ENCODE data around the gene NCBP1.
A peak's percentile ranks its signal among the peaks of the same experiment; 100 is the strongest.

The NCBP1 gene

DNA sequence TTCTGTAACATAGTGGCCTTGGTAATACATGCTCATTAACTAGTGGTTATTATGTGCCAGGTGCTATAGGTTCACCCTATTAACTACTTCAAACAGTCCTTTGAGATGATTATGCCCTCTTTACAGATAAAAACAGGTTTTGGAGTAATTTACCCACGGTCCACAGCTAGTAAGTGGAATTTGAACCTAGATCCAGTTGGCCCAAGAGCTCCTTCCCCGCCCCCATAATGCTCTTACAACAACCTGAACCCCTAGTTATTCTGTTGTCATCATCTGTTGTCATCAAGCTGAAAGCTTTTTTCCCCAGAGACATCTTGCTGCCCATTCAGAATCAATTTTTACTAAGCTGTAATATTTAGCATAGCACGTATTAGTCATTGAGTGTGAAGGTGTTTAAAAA is 40.3 kb downstream of the NCBP1 start:
- Histone ChIP-seq H3K4me1 (ENCODE audit: control insufficient read depth, insufficient read depth, low read length) (no peaks in the 10 kb centered on the region), H3K36me3 (ENCODE audit: control insufficient read depth, insufficient read depth, low read length) (peaks cover 80% of the 10 kb centered on the region), H3K27me3 (ENCODE audit: control insufficient read depth, insufficient read depth, low read length) (no peaks in the 10 kb centered on the region), H3K9ac (ENCODE audit: low read depth, low read length) (no peak overlapping the region), H3K9me3 (ENCODE audit: control insufficient read depth, insufficient read depth, low read length) (no peaks in the 10 kb centered on the region), H3K4me3 (ENCODE audit: low read depth, low read length) (no peak overlapping the region), H3K27ac (ENCODE audit: low read depth, low read length) (no peak overlapping the region)

DNA sequence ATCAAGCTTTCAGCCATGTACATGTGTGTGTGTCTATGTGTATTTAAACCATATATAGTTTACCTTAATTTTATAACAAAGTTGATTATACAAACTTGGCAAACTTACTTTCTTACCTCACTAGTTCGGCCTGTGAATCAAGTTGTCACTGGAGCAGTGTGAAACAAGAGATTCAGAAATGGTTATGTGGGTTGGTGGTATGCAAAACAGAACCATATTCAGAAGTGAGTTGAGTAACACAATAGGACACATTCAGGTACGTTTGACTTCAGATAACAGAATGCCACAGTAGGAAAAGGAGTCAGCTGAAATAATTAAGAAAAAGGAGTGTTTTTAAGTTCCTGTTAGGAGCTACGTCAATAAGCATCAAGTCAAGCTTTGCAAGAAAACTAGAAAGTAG is 42.0 kb downstream of the NCBP1 start:
- H3K9me3 ChIP-seq (ENCODE audit: control insufficient read depth, insufficient read depth, low read length): no peaks in the 10 kb centered on the region
- H3K4me3 ChIP-seq (ENCODE audit: low read depth, low read length): no peak overlapping the region
- peaks cover 63% of the 10 kb centered on the region for H3K36me3 ChIP-seq (ENCODE audit: control insufficient read depth, insufficient read depth, low read length)
- no peaks in the 10 kb centered on the region for H3K4me1 ChIP-seq (ENCODE audit: control insufficient read depth, insufficient read depth, low read length)
- H3K27me3 ChIP-seq (ENCODE audit: control insufficient read depth, insufficient read depth, low read length): no peaks in the 10 kb centered on the region
- no peak overlapping the region for H3K9ac ChIP-seq (ENCODE audit: low read depth, low read length)
- H3K27ac ChIP-seq (ENCODE audit: low read depth, low read length): no peak overlapping the region

DNA sequence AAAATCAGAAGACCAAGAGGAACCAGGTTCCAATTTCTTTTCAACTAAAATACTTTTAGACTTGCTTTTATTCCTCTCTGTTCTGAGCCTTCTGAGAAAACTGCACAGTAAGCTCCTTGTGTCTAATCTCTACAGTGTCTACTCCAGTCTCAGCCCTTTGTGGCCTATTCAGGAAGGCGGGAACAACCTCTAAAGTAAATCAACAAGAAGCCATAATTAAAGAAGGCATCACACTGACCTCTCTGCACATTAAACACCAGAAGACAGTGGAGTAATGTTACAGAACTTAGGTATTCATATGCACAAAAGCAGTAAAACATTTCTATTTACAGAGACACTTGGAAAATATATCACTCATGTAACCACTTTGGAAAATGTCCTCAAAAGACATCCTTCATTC is 48.6 kb downstream of the NCBP1 start:
- Histone ChIP-seq H3K36me3 (ENCODE audit: control insufficient read depth, insufficient read depth, low read length) (peaks cover 17% of the 10 kb centered on the region), H3K27ac (ENCODE audit: low read depth, low read length) (no peak overlapping the region), H3K27me3 (ENCODE audit: control insufficient read depth, insufficient read depth, low read length) (no peaks in the 10 kb centered on the region), H3K9ac (ENCODE audit: low read depth, low read length) (no peak overlapping the region), H3K9me3 (ENCODE audit: control insufficient read depth, insufficient read depth, low read length) (no peaks in the 10 kb centered on the region), H3K4me3 (ENCODE audit: low read depth, low read length) (no peak overlapping the region), H3K4me1 (ENCODE audit: control insufficient read depth, insufficient read depth, low read length) (no peaks in the 10 kb centered on the region)

DNA sequence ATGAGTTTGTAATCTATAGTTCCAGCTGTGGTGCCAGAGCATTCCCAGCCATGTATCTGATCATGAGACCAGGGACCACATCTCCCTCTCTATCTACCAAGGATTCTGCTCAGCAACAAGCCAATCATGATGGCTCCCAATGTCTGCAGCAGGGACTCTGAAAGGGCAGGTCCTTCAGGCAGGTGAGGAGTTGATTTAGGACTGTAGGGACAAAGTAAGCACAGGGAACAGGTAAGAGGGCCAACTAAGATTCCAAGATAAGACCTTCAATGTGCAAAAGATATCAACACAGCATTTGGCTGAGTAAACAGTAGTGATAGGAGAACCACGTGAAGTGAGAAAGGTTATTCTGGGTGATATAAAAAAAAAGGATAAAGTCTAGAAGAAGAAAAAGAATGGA is 55.0 kb downstream of the NCBP1 start:
- peaks cover 14% of the 10 kb centered on the region for H3K36me3 ChIP-seq (ENCODE audit: control insufficient read depth, insufficient read depth, low read length)
- no peak overlapping the region for H3K4me3 ChIP-seq (ENCODE audit: low read depth, low read length)
- no peaks in the 10 kb centered on the region for H3K4me1 ChIP-seq (ENCODE audit: control insufficient read depth, insufficient read depth, low read length)
- H3K9ac ChIP-seq (ENCODE audit: low read depth, low read length): no peak overlapping the region
- no peaks in the 10 kb centered on the region for H3K9me3 ChIP-seq (ENCODE audit: control insufficient read depth, insufficient read depth, low read length)
- no peaks in the 10 kb centered on the region for H3K27me3 ChIP-seq (ENCODE audit: control insufficient read depth, insufficient read depth, low read length)
- H3K27ac ChIP-seq (ENCODE audit: low read depth, low read length): no peak overlapping the region

DNA sequence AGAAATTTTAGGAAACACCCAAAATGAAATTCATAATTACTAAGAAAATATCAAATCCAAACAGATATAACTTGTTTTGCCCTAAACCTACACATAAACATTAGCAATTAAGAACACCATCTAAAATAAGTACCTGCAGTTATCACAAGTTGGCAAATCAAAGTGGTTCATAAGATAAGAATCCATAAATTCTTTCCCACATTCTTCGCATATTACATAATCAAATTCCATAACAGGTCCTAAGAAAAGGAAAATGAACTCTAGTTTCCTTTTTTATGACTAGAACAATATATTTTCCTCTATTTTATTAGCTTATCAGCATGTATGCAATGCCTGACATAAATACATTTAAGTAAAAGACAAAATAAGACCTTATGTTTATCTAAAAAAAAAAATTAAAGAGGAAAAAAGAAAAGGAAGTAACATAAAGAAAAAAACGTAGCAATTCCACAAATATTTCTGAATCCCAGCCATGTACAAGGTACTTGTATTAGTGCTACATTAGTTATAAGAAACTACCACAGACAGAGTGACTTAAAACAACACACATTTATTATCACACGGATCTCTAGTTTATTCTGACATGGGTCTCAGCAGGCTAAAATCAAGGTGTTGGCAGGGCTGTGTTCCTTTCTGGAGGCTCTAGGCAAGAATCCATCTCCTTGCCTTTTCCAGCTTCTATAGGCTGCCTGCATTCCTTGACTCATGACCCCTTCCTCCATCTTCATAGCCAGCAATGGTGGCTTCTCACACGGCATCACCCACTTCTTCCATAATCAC is 56.0 kb downstream of the NCBP1 start:
- no peak overlapping the region for H3K27ac ChIP-seq (ENCODE audit: low read depth, low read length)
- peaks cover 5% of the 10 kb centered on the region; the same call in 1 of the 2 replicates for H3K36me3 ChIP-seq (ENCODE audit: control insufficient read depth, insufficient read depth, low read length)
- no peaks in the 10 kb centered on the region for H3K27me3 ChIP-seq (ENCODE audit: control insufficient read depth, insufficient read depth, low read length)

DNA sequence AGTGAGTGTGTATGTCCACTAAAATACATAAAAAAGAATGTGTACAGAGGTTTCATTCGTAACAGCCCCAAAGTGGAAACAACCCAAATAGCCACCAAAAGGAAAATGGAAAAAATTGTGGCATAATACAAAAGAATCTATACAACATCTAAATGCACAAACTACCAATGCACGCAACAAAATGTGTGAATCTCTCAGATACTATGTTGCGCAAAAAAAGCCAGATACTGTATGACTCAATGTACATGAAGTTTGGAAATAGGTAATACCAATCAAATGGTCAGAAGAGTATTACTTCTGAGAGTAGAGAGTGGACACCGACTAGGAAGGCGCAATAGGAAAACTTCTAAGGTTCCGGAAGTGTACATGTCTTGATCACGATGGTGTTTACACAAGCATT is 61.1 kb downstream of the NCBP1 start:
- no peaks in the 10 kb centered on the region for H3K9me3 ChIP-seq (ENCODE audit: control insufficient read depth, insufficient read depth, low read length)
- no peak overlapping the region for H3K9ac ChIP-seq (ENCODE audit: low read depth, low read length)
- H3K36me3 ChIP-seq (ENCODE audit: control insufficient read depth, insufficient read depth, low read length): no peaks in the 10 kb centered on the region
- H3K27me3 ChIP-seq (ENCODE audit: control insufficient read depth, insufficient read depth, low read length): peaks cover 29% of the 10 kb centered on the region
- no peak overlapping the region for H3K27ac ChIP-seq (ENCODE audit: low read depth, low read length)
- H3K4me1 ChIP-seq (ENCODE audit: control insufficient read depth, insufficient read depth, low read length): peaks cover 11% of the 10 kb centered on the region
- no peak overlapping the region for H3K4me3 ChIP-seq (ENCODE audit: low read depth, low read length)

More for the DNA sequence above, 56.0 kb downstream of the NCBP1 start:
- Histone ChIP-seq H3K9me3 (ENCODE audit: control insufficient read depth, insufficient read depth, low read length) (no peaks in the 10 kb centered on the region), H3K9ac (ENCODE audit: low read depth, low read length) (no peak overlapping the region), H3K4me3 (ENCODE audit: low read depth, low read length) (no peak overlapping the region), H3K4me1 (ENCODE audit: control insufficient read depth, insufficient read depth, low read length) (no peaks in the 10 kb centered on the region)

DNA sequence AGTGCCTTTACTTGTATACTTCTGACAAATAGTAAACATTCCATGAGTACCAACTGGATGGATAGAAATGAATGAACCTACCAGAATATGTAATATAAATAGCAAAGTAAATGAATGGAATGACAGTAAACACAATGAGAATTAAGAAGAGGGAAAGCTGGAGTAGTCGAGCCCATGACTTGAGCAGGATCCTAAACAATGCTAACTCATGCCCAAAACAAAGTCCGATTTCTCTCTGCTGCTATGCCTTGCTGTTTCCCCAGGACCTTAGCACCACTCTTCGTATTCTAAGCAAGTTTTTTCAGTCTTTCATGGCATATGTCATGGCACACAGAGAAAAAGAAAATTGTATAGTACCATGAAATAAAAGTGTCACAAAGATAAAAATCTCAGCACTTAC is 61.8 kb downstream of the NCBP1 start:
- Histone ChIP-seq H3K9me3 (ENCODE audit: control insufficient read depth, insufficient read depth, low read length) (no peaks in the 10 kb centered on the region), H3K4me1 (ENCODE audit: control insufficient read depth, insufficient read depth, low read length) (peaks cover 11% of the 10 kb centered on the region), H3K36me3 (ENCODE audit: control insufficient read depth, insufficient read depth, low read length) (no peaks in the 10 kb centered on the region), H3K27ac (ENCODE audit: low read depth, low read length) (no peak overlapping the region), H3K9ac (ENCODE audit: low read depth, low read length) (no peak overlapping the region), H3K4me3 (ENCODE audit: low read depth, low read length) (no peak overlapping the region), H3K27me3 (ENCODE audit: control insufficient read depth, insufficient read depth, low read length) (peaks cover 29% of the 10 kb centered on the region)

DNA sequence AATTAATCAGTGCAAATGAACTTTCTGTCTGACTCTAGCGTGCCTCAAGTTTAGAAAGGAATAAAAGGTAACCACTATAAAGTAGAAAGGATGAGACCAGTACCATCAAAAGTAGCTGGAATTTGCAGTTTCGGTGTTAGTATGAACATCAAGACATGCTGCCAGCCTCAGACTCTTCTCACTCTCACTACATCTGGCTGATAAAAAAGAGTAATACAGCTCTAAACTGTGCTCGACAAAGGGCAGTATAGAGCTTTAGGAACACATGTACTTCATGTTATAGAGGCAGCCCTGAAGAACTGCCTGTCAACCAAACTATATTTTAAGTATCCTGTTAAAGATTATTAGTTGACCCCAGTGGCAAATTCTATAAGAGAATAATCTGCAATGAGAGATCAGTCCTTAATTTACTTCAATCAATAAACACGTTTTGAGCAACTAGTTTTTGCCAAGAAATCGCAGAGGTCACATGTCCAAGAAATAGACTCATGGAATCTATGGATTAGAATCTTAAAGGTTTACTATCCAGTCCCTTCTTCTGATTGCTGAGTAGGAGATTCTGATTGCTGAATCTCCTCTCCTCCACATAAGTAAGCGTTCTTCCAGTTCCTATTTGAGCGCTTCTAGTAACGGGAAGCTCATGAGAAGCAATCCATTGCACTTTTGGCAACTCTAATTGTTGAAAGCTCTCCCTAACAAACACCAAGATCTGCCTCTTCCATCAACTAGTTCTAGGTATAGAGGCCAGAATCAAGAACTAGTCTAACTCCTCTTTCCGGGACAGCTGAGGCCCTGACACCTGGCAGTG is 62.6 kb downstream of the NCBP1 start:
- Histone ChIP-seq H3K4me1 (ENCODE audit: control insufficient read depth, insufficient read depth, low read length) (peaks cover 11% of the 10 kb centered on the region), H3K4me3 (ENCODE audit: low read depth, low read length) (peak overlapping the region; percentile 84), H3K27me3 (ENCODE audit: control insufficient read depth, insufficient read depth, low read length) (peaks cover 29% of the 10 kb centered on the region), H3K36me3 (ENCODE audit: control insufficient read depth, insufficient read depth, low read length) (no peaks in the 10 kb centered on the region), H3K27ac (ENCODE audit: low read depth, low read length) (peak overlapping the region; percentile 77), H3K9me3 (ENCODE audit: control insufficient read depth, insufficient read depth, low read length) (no peaks in the 10 kb centered on the region), H3K9ac (ENCODE audit: low read depth, low read length) (peak overlapping the region; percentile 61)

DNA sequence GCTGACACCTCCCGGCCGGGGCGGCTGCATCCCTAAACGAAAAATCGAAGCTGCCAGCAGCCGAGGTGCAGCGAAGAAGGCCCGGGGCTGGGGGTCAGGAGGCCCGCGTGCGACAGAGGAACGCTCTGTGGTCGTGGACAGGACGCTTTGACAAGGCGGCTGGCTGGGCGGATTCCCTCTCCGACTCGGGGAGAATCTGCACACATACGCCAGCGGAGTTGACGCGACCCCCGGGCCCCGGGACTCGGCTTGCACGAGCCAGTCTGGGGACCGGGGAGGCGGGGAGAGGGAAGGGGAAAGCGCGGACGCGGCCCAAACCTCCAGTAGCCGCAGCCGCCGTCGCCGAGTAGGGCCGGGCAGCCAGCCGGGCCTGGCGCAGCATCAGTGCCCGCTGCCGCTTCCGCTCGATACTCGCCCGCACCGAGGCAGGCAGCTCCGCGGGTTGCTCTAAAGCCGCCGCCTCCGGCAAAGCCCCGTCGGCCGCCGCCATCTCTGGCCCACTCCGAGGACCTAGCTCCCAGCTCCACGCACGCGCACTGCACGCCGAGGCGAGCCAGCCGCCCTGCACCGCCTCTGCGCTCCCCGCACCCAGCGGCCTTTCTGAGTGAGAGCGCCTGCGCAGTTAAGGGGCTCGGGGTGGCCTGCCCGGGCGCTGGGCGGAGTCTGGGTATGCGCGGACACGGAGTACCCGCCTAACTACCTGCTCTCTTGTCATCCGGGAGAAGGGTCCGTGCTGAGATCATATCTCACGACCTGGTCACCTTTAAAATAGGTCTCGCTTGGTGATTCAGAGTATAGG is 63.4 kb downstream of the NCBP1 start, which contains the start of gene XPA:
TSS of gene XPA (minus strand) at position 538 of the 799 bp plus-strand sequence. CDS start at position 490, 48 bp downstream.
- Histone ChIP-seq H3K4me1 (ENCODE audit: control insufficient read depth, insufficient read depth, low read length) (peaks cover 11% of the 10 kb centered on the region), H3K9me3 (ENCODE audit: control insufficient read depth, insufficient read depth, low read length) (no peaks in the 10 kb centered on the region), H3K4me3 (ENCODE audit: low read depth, low read length) (peak within 1 kb of the TSS; percentile 84), H3K27ac (ENCODE audit: low read depth, low read length) (peak within 1 kb of the TSS; percentile 77), H3K27me3 (ENCODE audit: control insufficient read depth, insufficient read depth, low read length) (peaks cover 29% of the 10 kb centered on the region), H3K9ac (ENCODE audit: low read depth, low read length) (peak within 1 kb of the TSS; percentile 61), H3K36me3 (ENCODE audit: control insufficient read depth, insufficient read depth, low read length) (no peaks in the 10 kb centered on the region)

DNA sequence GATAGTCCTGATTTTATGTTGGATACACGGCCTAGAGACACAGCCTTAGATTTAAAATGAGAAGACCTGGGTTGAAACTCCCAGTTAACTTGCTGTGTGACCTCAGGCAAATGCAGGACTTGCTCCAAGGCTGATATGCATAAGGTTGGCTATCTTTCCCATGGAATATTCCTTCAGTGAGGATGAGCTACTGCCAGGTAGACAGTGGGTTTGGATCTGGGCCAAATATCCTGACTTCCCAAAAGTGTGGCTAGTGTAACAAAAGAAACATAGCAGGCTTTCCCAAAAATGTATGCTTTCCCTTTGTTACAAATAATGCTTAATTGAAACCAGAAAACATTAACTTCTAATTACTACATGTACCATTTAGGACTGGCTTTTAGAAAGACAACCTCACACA is 64.2 kb downstream of the NCBP1 start:
- H3K27me3 ChIP-seq (ENCODE audit: control insufficient read depth, insufficient read depth, low read length): peaks cover 29% of the 10 kb centered on the region
- H3K9me3 ChIP-seq (ENCODE audit: control insufficient read depth, insufficient read depth, low read length): no peaks in the 10 kb centered on the region
- no peak overlapping the region for H3K9ac ChIP-seq (ENCODE audit: low read depth, low read length)
- no peaks in the 10 kb centered on the region for H3K36me3 ChIP-seq (ENCODE audit: control insufficient read depth, insufficient read depth, low read length)
- no peak overlapping the region for H3K27ac ChIP-seq (ENCODE audit: low read depth, low read length)
- peak overlapping the region; percentile 84 for H3K4me3 ChIP-seq (ENCODE audit: low read depth, low read length)
- H3K4me1 ChIP-seq (ENCODE audit: control insufficient read depth, insufficient read depth, low read length): peaks cover 11% of the 10 kb centered on the region

Measured in HUES48 (cell line).